ENCODE results near the gene CDCA3.

The CDCA3 gene

DNA sequence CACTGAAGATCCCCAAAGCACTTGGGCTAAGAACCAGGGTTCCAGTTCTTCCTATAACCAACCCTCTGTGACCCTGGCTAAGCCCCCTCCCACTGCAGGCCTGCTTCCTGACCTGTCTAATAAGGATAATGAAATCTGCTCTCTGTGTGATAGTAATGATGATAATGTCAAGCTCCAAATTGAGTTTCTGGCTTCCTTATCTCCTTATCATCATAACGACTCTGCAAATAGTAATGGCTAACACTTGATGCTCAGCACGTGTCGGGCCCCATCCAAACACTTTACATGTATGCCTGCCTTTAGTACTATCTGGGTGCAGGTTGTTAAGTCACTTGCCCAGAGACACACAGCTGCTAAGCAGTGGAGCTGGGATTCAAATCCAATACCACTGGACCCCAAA, 34.5 kb downstream of the CDCA3 start:
- Histone ChIP-seq H3K4me3 (ENCODE audit: low read depth, low read length) (no peak overlapping the region), H3K27ac (no peak overlapping the region), H3K36me3 (no peaks in the 10 kb centered on the region), H3K9me3 (ENCODE audit: severe bottlenecking) (no peaks in the 10 kb centered on the region), H3K27me3 (ENCODE audit: insufficient read depth, low read depth, severe bottlenecking) (no peaks in the 10 kb centered on the region)
- TF ChIP-seq CTCF (IDR thresholded peaks at IDR 0.05; ENCODE audit: low read depth, low read length): no peak
- no peak for DNase-seq

GRCh38 chr12:6813363-6813762, 37.7 kb downstream of the CDCA3 start:
- H3K36me3 ChIP-seq: no peaks in the 10 kb centered on the region
- TF ChIP-seq CTCF (IDR thresholded peaks at IDR 0.05; ENCODE audit: low read depth, low read length): no peak
- no peaks in the 10 kb centered on the region for H3K9me3 ChIP-seq (ENCODE audit: severe bottlenecking)
- DNase-seq: no peak
- no peaks in the 10 kb centered on the region for H3K27me3 ChIP-seq (ENCODE audit: insufficient read depth, low read depth, severe bottlenecking)
- no peak overlapping the region for H3K27ac ChIP-seq
- no peak overlapping the region for H3K4me3 ChIP-seq (ENCODE audit: low read depth, low read length)

GRCh38 chr12:6810758-6811157, 40.3 kb downstream of the CDCA3 start:
- H3K36me3 ChIP-seq: no peaks in the 10 kb centered on the region
- no peaks in the 10 kb centered on the region for H3K27me3 ChIP-seq (ENCODE audit: insufficient read depth, low read depth, severe bottlenecking)
- TF ChIP-seq CTCF (IDR thresholded peaks at IDR 0.05; ENCODE audit: low read depth, low read length): no peak
- no peak for DNase-seq
- no peaks in the 10 kb centered on the region for H3K9me3 ChIP-seq (ENCODE audit: severe bottlenecking)
- no peak overlapping the region for H3K27ac ChIP-seq
- H3K4me3 ChIP-seq (ENCODE audit: low read depth, low read length): no peak overlapping the region

DNA sequence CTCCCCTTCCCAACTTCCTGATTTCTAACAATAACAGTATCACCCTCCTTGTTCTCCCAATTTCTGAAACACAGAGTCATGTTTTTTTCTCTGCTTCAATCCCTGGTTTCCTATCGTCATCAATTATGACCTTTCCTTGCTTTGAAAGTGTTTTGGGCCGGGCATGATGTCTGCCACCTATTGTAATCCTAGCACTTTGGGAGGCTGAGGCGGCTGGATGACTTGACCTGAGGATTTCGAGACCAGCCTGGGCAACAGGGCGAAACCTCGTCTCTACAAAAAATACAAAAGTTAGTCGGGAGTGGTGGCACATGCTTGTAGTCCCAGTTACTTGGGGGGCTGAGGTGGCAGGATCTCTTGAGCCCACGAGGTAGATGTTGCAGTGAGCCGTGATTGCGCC, 42.0 kb downstream of the CDCA3 start:
- Histone ChIP-seq H3K27me3 (ENCODE audit: insufficient read depth, low read depth, severe bottlenecking) (no peaks in the 10 kb centered on the region), H3K36me3 (no peaks in the 10 kb centered on the region), H3K4me3 (ENCODE audit: low read depth, low read length) (no peak overlapping the region), H3K27ac (no peak overlapping the region), H3K9me3 (ENCODE audit: severe bottlenecking) (no peaks in the 10 kb centered on the region)
- no peak for TF ChIP-seq CTCF (IDR thresholded peaks at IDR 0.05; ENCODE audit: low read depth, low read length)
- DNase-seq: no peak

- DNase-seq: no peak
- Histone ChIP-seq H3K36me3 (no peaks in the 10 kb centered on the region), H3K27me3 (ENCODE audit: insufficient read depth, low read depth, severe bottlenecking) (no peaks in the 10 kb centered on the region), H3K27ac (no peak overlapping the region), H3K4me3 (ENCODE audit: low read depth, low read length) (no peak overlapping the region), H3K9me3 (ENCODE audit: severe bottlenecking) (peaks cover 2% of the 10 kb centered on the region)
- TF ChIP-seq CTCF (IDR thresholded peaks at IDR 0.05; ENCODE audit: low read depth, low read length): no peak
Observed at GRCh38 chr12:6807170-6807569, 43.9 kb downstream of the CDCA3 start.

GRCh38 chr12:6799147-6799546, 51.9 kb downstream of the CDCA3 start:
- no peak for TF ChIP-seq CTCF (IDR thresholded peaks at IDR 0.05; ENCODE audit: low read depth, low read length)

More at GRCh38 chr12:6799147-6799546, 51.9 kb downstream of the CDCA3 start:
- Histone ChIP-seq H3K4me3 (ENCODE audit: low read depth, low read length) (no peak overlapping the region), H3K36me3 (no peaks in the 10 kb centered on the region), H3K9me3 (ENCODE audit: severe bottlenecking) (peaks cover 2% of the 10 kb centered on the region), H3K27ac (no peak overlapping the region), H3K27me3 (ENCODE audit: insufficient read depth, low read depth, severe bottlenecking) (no peaks in the 10 kb centered on the region)
- DNase-seq: no peak
